IMR-90 (cell line): ENCODE results near the gene AGBL1. TPM values are rescaled to one million over a fixed set of nuclear protein-coding genes. Genes with fewer than 3 reads are reported as not detected.

Experiments used
- ATAC-seq: fragments of 200-7000 bp; cut with Tn5 transposase; 2 replicates; pipeline ENCODE4 v1.9.1; 2020; ENCODE audit warnings: low read depth, mild to moderate bottlenecking, moderate library complexity
- BruUV-seq: library from RNA; stranded (reverse); fragments of 400-500 nt; replicated peaks from 2 replicates; lab custom pipeline; 2021; lab: Mats Ljungman, UMichigan
- CTCF ChIA-PET: fragments of 300-600 bp; formaldehyde crosslinking; extraction: SDS; loops from one replicate; lab custom pipeline; 2021; ENCODE audit warnings: antibody characterized with exemption; lab: Yijun Ruan, JAX
- POLR2A ChIA-PET: fragments of 300-600 bp; sonication (Branson Sonifier 250); formaldehyde crosslinking; loops from one replicate; lab custom pipeline; 2022; ENCODE audit warnings: antibody characterized with exemption; ENCODE audit not compliant: unreplicated experiment; lab: Charles Lee
- DNase-seq: peaks from one replicate; pipeline ENCODE4 v3.0.0; 2013
- H2AFZ ChIP-seq: replicated peaks from 2 replicates; pipeline ENCODE3; 2013; ENCODE audit warnings: low read length, mild to moderate bottlenecking; ENCODE audit not compliant: poor library complexity
- H2AK5ac ChIP-seq: 2 replicates; pipeline ENCODE4 v1.6.1; 2013; ENCODE audit warnings: low read depth, low read length, inconsistent platforms
- H2AK9ac ChIP-seq: replicated peaks from 2 replicates; pipeline ENCODE3; 2013; ENCODE audit warnings: mild to moderate bottlenecking, low read depth, low read length, moderate library complexity; ENCODE audit not compliant: poor library complexity
- H2BK120ac ChIP-seq: 2 replicates; pipeline ENCODE4 v1.6.1; 2013; ENCODE audit warnings: low read depth, low read length, inconsistent platforms
- H2BK15ac ChIP-seq: 3 replicates; pipeline ENCODE4 v1.6.1; 2013; ENCODE audit warnings: low read depth, low read length, inconsistent platforms
- H2BK20ac ChIP-seq: 2 replicates; pipeline ENCODE4 v1.6.1; 2013; ENCODE audit warnings: low read depth, mild to moderate bottlenecking, inconsistent platforms, low read length, moderate library complexity
- H2BK5ac ChIP-seq: 2 replicates; pipeline ENCODE4 v1.6.1; 2013; ENCODE audit warnings: mild to moderate bottlenecking, low read depth, low read length, inconsistent platforms; ENCODE audit not compliant: poor library complexity, severe bottlenecking
- H3K14ac ChIP-seq: replicated peaks from 2 replicates; pipeline ENCODE4 v1.6.1; 2013; ENCODE audit warnings: low read depth, low read length, inconsistent platforms
- H3K18ac ChIP-seq: 2 replicates; pipeline ENCODE4 v1.6.1; 2013; ENCODE audit warnings: low read depth, low read length, control low read depth
- H3K23ac ChIP-seq: 2 replicates; pipeline ENCODE4 v1.6.1; 2013; ENCODE audit warnings: low read depth, low read length, inconsistent platforms
- H3K27ac ChIP-seq: 2 replicates; pipeline ENCODE4 v1.5.1; 2013; ENCODE audit warnings: mild to moderate bottlenecking, control low read depth, low read length; ENCODE audit not compliant: insufficient read depth
- H3K27me3 ChIP-seq: 2 replicates; pipeline ENCODE4 v1.6.1; 2013; ENCODE audit warnings: low read length; ENCODE audit not compliant: control insufficient read depth, insufficient read depth
- H3K36me3 ChIP-seq: 2 replicates; pipeline ENCODE4 v1.6.1; 2013; ENCODE audit warnings: low read length, mixed read lengths; ENCODE audit not compliant: control insufficient read depth, insufficient read depth
- H3K4ac ChIP-seq: 2 replicates; pipeline ENCODE4 v1.6.1; 2013; ENCODE audit warnings: low read depth, low read length, inconsistent platforms
- H3K4me1 ChIP-seq: 2 replicates; pipeline ENCODE4 v1.6.1; 2013; ENCODE audit warnings: low read length, mixed read lengths; ENCODE audit not compliant: control insufficient read depth, insufficient read depth
- H3K4me2 ChIP-seq: 2 replicates; pipeline ENCODE4 v1.6.1; 2013; ENCODE audit warnings: low read depth, mild to moderate bottlenecking, control low read depth, low read length, moderate library complexity
- H3K4me3 ChIP-seq: 2 replicates; pipeline ENCODE4 v1.5.1; 2013; ENCODE audit warnings: low read depth, mild to moderate bottlenecking, control low read depth, low read length, moderate library complexity; ENCODE audit not compliant: insufficient read depth
- H3K56ac ChIP-seq: 2 replicates; pipeline ENCODE4 v1.6.1; 2013; ENCODE audit warnings: low read length, inconsistent platforms; ENCODE audit not compliant: insufficient read depth; ENCODE audit errors: extremely low read depth
- H3K79me1 ChIP-seq, 2 experiments: 2 replicates each; pipeline ENCODE4 v1.6.1; 2013; ENCODE audit warnings: low read length in 2 of 2, inconsistent platforms in 1 of 2, low read depth in 1 of 2
- H3K9ac ChIP-seq: 2 replicates; pipeline ENCODE4 v1.6.1; 2013; ENCODE audit warnings: low read depth, low read length, control low read depth
- H3K9me1 ChIP-seq: 2 replicates; pipeline ENCODE4 v1.6.1; 2013; ENCODE audit warnings: low read length, inconsistent platforms; ENCODE audit not compliant: insufficient read depth
- H3K9me3 ChIP-seq: 2 replicates; pipeline ENCODE4 v1.6.1; 2013; ENCODE audit warnings: low read length; ENCODE audit not compliant: control insufficient read depth, insufficient read depth
- H4K20me1 ChIP-seq: 2 replicates; pipeline ENCODE4 v1.6.1; 2013; ENCODE audit warnings: low read length, inconsistent platforms; ENCODE audit not compliant: insufficient read depth
- H4K5ac ChIP-seq: 2 replicates; pipeline ENCODE4 v1.6.1; 2013; ENCODE audit warnings: mild to moderate bottlenecking, low read depth, low read length, control low read depth
- H4K8ac ChIP-seq, 2 experiments: 2 replicates each; pipeline ENCODE4 v1.6.1; 2013; ENCODE audit warnings: low read depth in 2 of 2, low read length in 2 of 2, control low read depth in 1 of 2, inconsistent platforms in 1 of 2
- H4K91ac ChIP-seq: 2 replicates; pipeline ENCODE4 v1.6.1; 2013; ENCODE audit warnings: low read depth, low read length, inconsistent platforms; ENCODE audit not compliant: insufficient read depth
- CTCF ChIP-seq: conservative IDR thresholded peaks from 2 replicates; pipeline ENCODE4 v1.5.1; 2012; ENCODE audit warnings: mild to moderate bottlenecking, low read depth, low read length, improper control_type of control experiment
- RAD21 ChIP-seq: IDR thresholded peaks from 2 replicates; pipeline ENCODE4 v1.6.1; 2012; ENCODE audit warnings: low read length, improper control_type of control experiment
- RCOR1 ChIP-seq: IDR thresholded peaks from 2 replicates; pipeline ENCODE4 v1.6.1; 2012; ENCODE audit warnings: mild to moderate bottlenecking, low read length, improper control_type of control experiment; ENCODE audit not compliant: insufficient replicate concordance
- WGBS, 2 experiments: methylation state at CpG; one replicate each; pipeline versions ENCODE4 v1.1.5 to v1.1.7; 2013; ENCODE audit warnings: missing lambda C conversion rate in 2 of 2; ENCODE audit not compliant: insufficient read length in 1 of 2; ENCODE audit errors: extremely low coverage in 2 of 2; 5-methylcytosine and 5-hydroxymethylcytosine counted together
- dilution Hi-C: fragments of 300-500 bp; cut with HindIII; formaldehyde crosslinking; loops from one replicate; pipeline ENCODE4 v1.14.3; 2018; ENCODE audit warnings: low sequenced_read_pairs; ENCODE audit not compliant: unreplicated experiment
- in situ Hi-C: fragments of 300-500 bp; cut with MboI; formaldehyde crosslinking; loops from 3 replicates; pipeline ENCODE4 v1.14.3; 2019; ENCODE audit warnings: low sequenced_read_pairs, inconsistent platforms, mixed read lengths
- intact Hi-C: fragments of 100-400 bp; cut with micrococcal nuclease; formaldehyde crosslinking; loops from 2 replicates; pipeline ENCODE4 v1.10.0; 2022
- polyA plus RNA-seq, 3 experiments: library from polyadenylated mRNA; depleted of rRNA; stranded (reverse); fragments of >200 nt; gene quantifications; 2 replicates each; pipeline ENCODE4 v1.2.3, GENCODE V29; 2012; ENCODE audit warnings: low replicate concordance in 1 of 3
- total RNA-seq: library from RNA; depleted of rRNA; stranded (reverse); fragments of >200 nt; gene quantifications from 2 replicates; pipeline ENCODE4 v1.2.3, GENCODE V29; 2012

AGBL1 gene
- total and polyA plus RNA-seq, 2 of the 4 experiments (the other 2 are of a cell fraction) = not detected

DNA sequence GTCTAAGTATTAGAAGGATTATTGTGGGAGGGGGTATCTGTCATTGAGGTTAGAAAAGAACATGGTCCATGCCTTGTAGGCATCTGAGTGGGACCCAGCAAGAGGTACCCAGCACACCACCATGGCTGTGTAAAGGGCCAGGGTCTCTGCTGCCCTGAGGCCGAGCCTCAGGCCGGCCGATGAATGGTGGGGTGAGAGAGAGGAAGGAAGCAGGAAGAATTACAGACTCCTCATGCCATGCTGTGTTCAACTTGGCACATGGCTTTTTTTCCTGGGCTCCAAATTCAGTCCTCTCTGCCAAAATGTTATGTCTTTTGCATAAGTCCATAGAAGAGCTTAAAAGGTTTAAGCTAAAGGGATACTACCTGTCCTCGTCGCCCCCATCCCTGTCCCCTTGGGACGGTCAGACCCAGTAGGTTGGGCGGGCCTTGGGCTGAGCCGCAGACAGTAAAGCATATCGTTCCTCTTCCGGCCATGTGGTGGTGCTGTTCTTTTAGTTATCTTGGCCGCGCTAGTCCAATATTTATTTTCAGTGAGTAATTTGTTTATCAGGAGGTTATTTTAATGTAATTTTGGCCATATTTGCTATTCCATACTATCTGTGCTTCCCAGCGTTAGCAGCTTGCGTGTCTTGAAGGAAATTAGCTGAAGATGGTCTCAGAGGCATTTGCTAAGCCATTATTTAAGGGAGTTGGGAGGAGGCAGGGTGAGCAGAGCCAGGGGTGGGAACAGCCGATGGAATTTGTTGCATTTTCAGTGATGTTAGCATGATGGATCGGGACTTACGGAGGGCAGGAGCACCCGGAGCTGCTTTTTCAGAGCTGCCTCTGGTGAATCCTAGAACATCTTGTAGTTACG is 152.4 kb downstream of the AGBL1 start:
- H2BK120ac ChIP-seq = no peak overlapping the region
- no TSS peak for BruUV-seq
- H3K4ac ChIP-seq = no peak overlapping the region
- H2AK5ac ChIP-seq = no peak overlapping the region
- H2BK5ac ChIP-seq = no peak overlapping the region
- DNase-seq (no peak), ATAC-seq (no peak)
- WGBS, 2 experiments = 7% methylated on average over 3 of the region's 19 CpGs; no CpG with 5 or more reads in 1 of the 2 experiments
- no peak overlapping the region for H4K91ac ChIP-seq
- H4K5ac ChIP-seq = no peak overlapping the region
- no peaks in the 10 kb centered on the region for H3K79me1 ChIP-seq
- dilution Hi-C loops (no loop called here), intact Hi-C loops (no loop called here), in situ Hi-C loops (no loop called here)
- H3K27ac ChIP-seq = no peak overlapping the region
- no peak overlapping the region for H2BK20ac ChIP-seq
- no peak overlapping the region for H2AK9ac ChIP-seq
- no peak overlapping the region for H3K4me2 ChIP-seq
- no peak overlapping the region for H3K18ac ChIP-seq
- H3K56ac ChIP-seq = no peak overlapping the region
- peak; percentile 35 for TF ChIP-seq RAD21
- TF ChIP-seq RCOR1 = no peak
- TF ChIP-seq CTCF = peak; percentile 39
- no peaks in the 10 kb centered on the region for H4K20me1 ChIP-seq
- no peaks in the 10 kb centered on the region for H3K9me1 ChIP-seq
- H3K27me3 ChIP-seq = no peaks in the 10 kb centered on the region
- no peak overlapping the region for H3K14ac ChIP-seq
- CTCF ChIA-PET = no interaction called here
- H3K4me1 ChIP-seq = no peaks in the 10 kb centered on the region
- H3K9ac ChIP-seq = no peak overlapping the region
- peaks cover 13% of the 10 kb centered on the region for H3K9me3 ChIP-seq
- no peaks in the 10 kb centered on the region for H3K36me3 ChIP-seq
- no peak overlapping the region for H3K23ac ChIP-seq
- POLR2A ChIA-PET = no interaction called here
- H3K4me3 ChIP-seq = no peak overlapping the region
- no peak overlapping the region for H2AFZ ChIP-seq
- H4K8ac ChIP-seq = no peak overlapping the region
- no peak overlapping the region for H2BK15ac ChIP-seq
